ENCODE measurements around the gene GLI3.

- TF ChIP-seq CTCF (IDR thresholded peaks at IDR 0.05) (no peak), ZFX (IDR thresholded peaks at IDR 0.05; ENCODE audit: borderline replicate concordance) (no peak)
These were observed 25.1 kb downstream of the GLI3 start for GRCh38 chr7:42211938-42212337.

Measured in 22Rv1 (cell line).